Measurements from ENCODE around the gene PRR5L.

PRR5L gene

GRCh38 chr11:36447514-36447913 is 151.4 kb downstream of the PRR5L start:
- no peak for DNase-seq

- no peak for DNase-seq
Observed at GRCh38 chr11:36447947-36448346, 151.9 kb downstream of the PRR5L start.

GRCh38 chr11:36449561-36450096 is 153.5 kb downstream of the PRR5L start:
- DNase-seq: no peak

- no peak for DNase-seq
Observed at GRCh38 chr11:36450110-36450572, 154.1 kb downstream of the PRR5L start.

- no peak for DNase-seq
Observed at GRCh38 chr11:36451045-36451444, 155.0 kb downstream of the PRR5L start.

GRCh38 chr11:36451681-36452080 is 155.6 kb downstream of the PRR5L start:
- DNase-seq: no peak

GRCh38 chr11:36452236-36452940 is 156.3 kb downstream of the PRR5L start:
- DNase-seq: peak; percentile 9

GRCh38 chr11:36452961-36453360 is 156.9 kb downstream of the PRR5L start:
- no peak for DNase-seq

GRCh38 chr11:36453678-36454077 is 157.6 kb downstream of the PRR5L start:
- no peak for DNase-seq

GRCh38 chr11:36454551-36454940 is 158.5 kb downstream of the PRR5L start:
- DNase-seq: no peak

GRCh38 chr11:36454941-36455631 is 159.0 kb downstream of the PRR5L start:
- no peak for DNase-seq

- DNase-seq: no peak
Observed at GRCh38 chr11:36455658-36456111, 159.6 kb downstream of the PRR5L start.

GRCh38 chr11:36456156-36456555 is 160.1 kb downstream of the PRR5L start:
- no peak for DNase-seq

GRCh38 chr11:36458129-36458915 is 162.2 kb downstream of the PRR5L start:
- DNase-seq: no peak

- DNase-seq: no peak
Observed at GRCh38 chr11:36459046-36459445, 163.0 kb downstream of the PRR5L start.

- no peak for DNase-seq
Observed at GRCh38 chr11:36460220-36460619, 164.1 kb downstream of the PRR5L start.

GRCh38 chr11:36462321-36462720 is 166.2 kb downstream of the PRR5L start:
- no peak for DNase-seq

GRCh38 chr11:36463781-36464180 is 167.7 kb downstream of the PRR5L start:
- DNase-seq: no peak

- no peak for DNase-seq
Observed at GRCh38 chr11:36464720-36465119, 168.6 kb downstream of the PRR5L start.

GRCh38 chr11:36465449-36466163 is 169.5 kb downstream of the PRR5L start:
- no peak for DNase-seq

- DNase-seq: no peak
Observed at GRCh38 chr11:36467012-36467411, 170.9 kb downstream of the PRR5L start.

- no peak for DNase-seq
Observed at GRCh38 chr11:36467916-36468315, 171.8 kb downstream of the PRR5L start.

- DNase-seq: peak; percentile 13
Observed at GRCh38 chr11:36469063-36469462, 173.0 kb downstream of the PRR5L start.

All from stimulated activated CD4-positive, alpha-beta T cell treated with anti-CD3 and anti-CD28 coated beads, Interleukin-1b, Interleukin-23, amount 100 ng/mL, for 48 hours (primary cell).